HG03354 (cell line): ENCODE measurements around the gene S100A11.
"Not testable (repeated sequence)": the region's sequence is repeated elsewhere in the genome, so short reads cannot be mapped to it uniquely, and the experiment has no call there.

ENCODE experiments used
- ATAC-seq: cut with Tn5 transposase; IDR thresholded peaks from one replicate; pipeline ENCODE4 v1.9.1; 2021; ENCODE audit warnings: mild to moderate bottlenecking; ENCODE audit not compliant: unreplicated experiment, poor library complexity, severe bottlenecking

The S100A11 gene

DNA sequence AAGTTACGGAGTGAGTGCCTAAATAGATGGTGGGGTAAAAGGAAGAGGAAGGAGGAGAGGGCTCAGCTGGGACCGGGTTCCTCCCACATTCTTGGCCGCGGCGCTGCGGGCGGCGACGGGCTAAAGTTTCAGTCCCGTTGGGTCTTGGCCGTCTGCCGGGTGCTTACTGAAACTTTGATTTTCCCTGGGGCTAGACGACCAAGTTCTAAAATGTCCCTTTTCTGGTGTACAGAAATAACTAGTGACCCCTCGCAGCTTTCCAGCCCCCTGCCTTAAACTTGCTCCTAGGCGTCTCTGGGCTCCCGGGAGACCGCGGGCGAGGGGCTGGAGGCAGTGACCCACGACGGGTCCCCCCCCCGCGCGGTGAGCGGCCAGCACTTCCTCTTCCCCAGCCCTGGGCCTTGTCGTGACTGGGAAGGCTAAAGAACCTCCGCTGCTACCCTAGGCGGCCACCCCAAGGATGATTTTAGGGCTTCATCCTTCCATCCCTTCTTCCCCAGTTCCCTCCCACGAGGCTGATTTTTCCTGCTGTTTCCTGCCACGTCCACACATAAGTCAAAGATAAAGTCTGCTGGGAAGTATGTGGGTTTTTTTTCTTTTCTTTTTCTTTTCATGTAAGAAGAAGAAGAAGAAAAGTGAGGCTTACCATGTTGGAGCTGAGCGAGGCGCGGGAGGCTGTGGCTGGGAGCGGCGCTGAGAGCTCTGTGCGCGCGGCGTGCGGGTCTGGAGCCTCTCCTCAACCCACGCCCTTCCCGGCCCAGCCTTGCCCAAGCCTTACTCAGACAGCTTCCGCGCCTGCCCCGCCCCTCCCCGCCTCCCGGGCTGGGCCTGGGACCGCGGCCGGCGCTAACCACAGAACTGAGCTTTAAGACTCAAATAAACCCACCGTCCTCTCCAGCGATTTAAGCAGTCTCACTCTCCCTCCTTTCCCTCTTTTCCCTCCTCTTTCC, at the start of gene S100A11:
Gene S100A11, minus strand, starts transcription at position 738 of the 950 bp plus-strand sequence. Its CDS starts 89 bp downstream, at position 649.
- ATAC-seq = peak; percentile 43

DNA sequence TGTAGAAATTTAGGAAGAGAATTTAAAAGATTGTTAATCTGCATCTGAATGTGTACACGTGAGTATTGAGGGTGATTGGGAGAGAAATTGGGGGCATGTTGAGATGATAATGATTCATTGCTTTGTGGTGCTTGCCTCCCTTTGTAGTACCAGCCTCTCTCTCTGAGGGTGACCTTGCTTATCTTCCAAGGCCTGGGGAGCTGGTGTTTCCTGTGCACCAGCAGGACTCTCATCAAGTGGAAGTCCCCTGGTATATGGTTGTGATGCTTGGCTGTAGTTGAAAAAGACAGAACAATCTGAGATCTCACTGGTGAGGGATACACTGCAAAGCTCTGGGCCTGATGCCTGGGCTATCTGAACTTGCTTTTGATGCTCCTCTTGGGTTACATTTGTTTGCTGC, 48.0 kb upstream of the S100A11 start:
- ATAC-seq = no peak

DNA sequence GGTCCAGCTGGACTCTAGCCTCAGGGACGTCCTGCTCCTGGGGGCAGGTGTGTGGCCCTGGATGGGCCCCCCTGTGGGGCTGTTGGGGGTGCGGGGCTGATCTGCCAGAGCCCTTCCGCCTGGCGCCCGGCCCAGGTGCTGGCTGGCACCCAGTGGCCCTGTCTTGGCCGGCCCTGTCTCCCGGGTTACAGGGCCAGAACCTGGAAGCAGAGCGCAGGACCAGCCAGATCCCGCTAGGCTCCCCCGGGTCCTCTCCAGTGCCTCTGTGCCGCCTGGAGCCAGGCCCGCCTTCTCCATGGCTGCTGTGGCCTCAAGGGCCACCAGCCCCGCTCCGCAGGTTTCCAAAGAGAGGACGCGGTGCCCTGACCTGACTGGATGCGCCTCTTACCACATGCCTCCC, 44.2 kb upstream of the S100A11 start:
- ATAC-seq = not testable (repeated sequence)

DNA sequence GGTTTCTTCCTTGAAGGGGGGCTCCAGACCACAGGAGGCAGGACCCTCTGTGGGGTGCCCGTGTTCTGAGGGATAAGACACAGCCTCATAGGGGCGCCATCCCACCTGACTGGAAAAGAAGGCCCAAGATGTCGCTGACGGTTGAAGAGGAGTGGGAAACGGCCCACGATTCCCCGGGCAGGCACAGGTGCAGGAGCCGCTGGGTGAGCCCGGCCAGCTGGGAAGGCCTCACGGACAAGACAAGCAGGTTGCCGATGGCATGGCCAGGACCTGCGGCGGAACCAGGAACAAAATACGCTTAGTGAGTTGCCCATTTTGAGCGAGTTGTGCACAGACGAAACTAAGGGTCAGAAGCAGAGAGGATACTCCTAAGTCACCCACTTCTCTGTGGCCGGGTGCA, 43.7 kb upstream of the S100A11 start:
- ATAC-seq = not testable (repeated sequence)

DNA sequence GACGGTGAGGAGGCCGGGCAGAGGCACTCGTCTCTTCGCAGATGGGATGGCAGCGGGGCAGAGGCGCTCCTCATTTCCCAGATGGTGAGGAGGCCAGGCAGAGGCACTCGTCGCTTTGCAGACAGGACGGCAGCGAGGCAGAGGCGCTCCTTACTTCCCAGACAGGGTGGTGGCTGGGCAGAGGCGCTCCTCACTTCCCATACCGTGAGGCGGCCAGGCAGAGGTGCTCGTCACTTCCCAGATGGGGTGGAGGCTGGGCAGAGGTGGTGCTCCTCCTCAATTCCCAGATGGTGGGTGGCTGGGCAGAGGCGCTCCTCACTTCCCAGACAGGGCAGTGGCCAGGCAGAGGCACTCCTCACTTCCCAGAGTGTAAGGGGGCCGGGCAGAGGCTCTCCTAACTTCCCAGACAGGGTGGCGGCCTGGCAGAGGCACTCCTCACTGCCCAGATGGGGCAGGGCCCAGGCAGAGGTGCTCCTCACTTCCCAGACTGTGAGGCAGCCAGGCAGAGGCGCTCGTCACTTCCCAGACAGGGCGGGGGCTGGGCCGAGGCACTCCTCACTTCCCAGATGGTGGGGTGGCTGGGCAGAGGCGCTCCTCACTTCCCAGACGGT, 42.1 kb upstream of the S100A11 start:
- ATAC-seq = no peak

DNA sequence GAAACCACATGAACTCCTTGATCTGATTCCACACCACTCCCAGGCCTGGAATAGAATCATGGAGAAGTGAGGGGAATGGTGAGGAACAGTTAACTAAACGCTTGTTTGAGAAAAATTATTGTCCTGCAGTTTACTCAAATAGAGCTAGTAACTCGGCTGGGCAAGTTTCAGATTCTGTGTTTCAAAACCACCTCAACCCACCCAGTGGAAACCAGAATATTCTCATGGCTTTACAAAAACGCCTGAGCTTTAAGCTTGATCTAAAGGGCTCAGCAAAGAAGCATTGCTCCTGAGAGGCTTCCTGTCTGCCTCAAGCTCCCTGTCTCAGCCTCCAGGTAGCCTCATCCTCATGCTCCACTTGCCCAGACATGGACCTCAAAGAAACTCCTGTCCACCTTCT, 35.5 kb upstream of the S100A11 start:
- no peak for ATAC-seq

DNA sequence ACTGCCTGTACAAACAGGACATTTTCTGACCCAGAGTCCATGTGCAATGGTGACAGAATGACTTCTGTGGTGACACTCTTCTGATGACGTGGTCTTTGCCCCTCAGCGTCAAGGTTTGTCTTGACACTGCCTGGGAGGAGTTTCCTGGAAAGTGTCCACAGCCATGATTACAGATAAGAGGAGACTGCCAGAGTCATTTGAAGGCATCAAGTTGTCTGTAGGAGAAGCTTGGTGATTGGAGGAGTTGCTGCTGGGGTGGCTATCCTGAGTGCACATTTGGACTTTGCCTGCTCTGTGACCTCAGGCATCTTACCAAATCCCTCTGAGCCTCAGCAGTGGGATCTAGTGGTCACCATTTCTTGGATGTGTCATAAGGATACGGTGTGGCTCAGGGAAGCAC, 34.3 kb upstream of the S100A11 start:
- no peak for ATAC-seq

DNA sequence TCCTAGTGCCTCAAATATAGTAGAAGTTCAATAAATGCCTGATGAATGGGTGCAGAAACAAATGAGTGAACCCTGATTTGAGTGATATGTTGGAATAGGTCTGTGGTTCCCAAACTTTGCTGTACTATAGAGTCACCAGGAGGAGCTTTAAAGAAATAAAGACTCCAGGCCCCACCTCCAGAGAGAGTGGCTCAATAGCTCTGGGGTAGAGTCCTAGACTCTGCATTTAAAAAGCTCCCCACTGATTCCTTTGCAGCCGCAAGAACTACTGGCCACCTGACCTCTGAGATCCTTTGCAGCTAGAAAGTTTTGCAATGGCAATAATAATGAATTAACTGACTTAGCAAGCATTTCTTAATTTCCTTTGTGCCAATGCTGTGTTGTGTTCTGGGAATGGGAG, 31.1 kb upstream of the S100A11 start:
- ATAC-seq = no peak

DNA sequence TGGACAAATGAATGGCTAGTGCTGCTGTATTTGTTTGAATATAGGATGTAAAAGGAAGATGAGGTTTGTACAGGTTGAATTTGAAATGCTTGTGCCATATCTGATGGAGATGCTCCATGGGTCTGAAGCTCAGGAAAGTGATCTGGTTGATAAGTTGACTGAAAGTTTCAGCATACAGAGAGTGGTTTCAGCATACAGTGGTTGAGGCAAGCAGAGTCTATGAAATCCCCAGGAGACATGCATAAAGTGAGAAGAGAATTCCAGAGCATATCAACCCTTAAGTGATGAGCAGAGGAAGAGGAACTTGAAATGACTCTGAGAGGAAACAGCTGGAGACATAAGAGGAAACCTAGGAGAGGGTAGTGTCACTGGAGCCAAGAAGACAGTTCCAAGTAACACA, 30.3 kb upstream of the S100A11 start:
- no peak for ATAC-seq

DNA sequence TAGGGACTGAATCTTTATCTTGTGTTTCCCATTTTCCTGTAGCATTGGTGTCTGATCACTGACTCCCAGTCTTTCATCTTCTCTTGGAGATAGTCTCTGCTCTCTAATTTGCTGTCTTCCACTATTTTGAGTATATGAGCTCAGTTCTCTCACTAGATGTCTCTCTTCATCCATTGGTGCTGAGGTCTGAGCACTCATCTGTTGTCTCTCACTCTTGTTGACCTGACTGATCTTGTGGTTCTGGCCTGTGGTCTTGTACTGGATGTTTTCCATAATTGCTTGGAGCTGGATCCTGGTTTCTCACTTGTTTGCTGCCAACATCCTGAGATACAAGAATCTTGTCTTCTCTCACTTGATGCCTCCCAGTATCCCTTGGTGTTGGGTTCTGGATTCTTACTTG, 25.1 kb upstream of the S100A11 start:
- no peak for ATAC-seq

DNA sequence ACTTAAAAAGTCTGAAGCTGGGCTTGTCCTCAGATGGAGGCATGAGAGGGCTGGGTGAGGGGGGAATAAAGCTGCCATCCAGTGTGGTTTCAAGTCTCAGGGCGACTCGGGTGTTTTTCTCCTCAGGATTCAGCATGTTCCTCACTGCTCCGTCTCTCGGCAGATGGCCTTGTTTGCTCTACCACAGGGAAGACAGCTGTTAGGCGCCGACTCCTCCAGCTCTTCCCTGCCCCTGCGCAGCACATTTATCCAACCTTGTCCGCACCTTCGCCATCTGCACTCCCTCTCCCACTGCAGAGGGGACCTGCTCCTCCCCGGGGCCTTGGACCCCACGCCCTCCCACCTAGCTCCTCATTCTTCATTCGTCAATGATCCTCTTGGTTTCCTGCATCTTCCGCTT, 16.6 kb upstream of the S100A11 start:
- no peak for ATAC-seq

DNA sequence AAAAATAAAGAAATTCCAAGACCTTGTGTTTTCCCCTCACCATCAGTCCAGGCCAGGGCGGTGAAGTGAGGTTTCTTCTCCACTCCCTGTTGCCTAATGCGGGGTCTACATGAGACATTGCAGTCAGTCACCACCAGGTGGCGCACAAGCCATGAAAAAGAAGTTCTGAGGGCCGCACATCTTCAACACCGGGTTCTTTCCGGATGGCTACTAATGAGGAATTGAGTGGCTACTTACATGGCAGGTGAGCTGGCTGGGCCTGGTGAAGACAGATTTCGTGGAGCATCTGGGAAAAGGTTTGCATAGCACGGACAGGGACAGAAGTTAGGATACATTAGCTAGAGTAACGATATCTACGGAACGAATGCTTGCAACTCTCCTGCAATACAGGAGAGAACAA, 15.8 kb upstream of the S100A11 start:
- ATAC-seq = no peak

DNA sequence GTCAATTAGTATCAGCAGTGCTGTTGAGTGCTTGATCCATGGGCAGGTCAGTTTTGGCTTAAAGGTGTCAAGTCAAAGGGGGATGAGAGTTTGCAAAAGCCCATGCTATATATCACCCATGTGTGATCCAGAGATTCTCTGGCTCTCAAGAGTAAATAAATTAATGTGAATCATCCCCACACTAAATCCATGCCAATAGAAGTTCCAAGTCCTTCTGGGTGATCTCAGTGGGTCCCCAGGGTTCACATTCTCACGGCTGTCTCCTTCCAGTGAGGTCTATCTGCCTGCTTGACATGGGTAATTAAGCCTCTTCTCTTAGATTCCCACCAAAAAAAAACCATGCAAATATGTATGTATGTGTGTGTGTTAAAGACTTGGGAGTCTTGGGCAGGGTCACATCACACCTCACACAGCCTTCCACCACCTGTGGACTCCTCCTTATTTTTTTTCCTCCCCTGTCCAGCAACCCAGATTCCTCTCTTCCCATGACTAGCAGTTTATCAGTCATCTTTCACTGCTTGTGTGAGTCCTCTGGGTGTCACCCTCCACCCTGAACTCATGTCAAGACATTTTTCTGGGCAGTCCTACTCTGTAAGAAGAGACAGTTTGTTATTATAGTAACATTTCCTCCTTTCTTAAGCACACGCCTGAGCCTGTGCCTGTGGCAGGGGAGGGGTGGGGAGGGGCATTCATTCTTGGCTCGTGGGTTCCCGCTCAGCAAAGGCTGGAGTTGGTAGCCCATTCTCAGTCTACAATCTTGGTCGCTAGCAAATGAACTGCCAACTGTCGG, 14.3 kb upstream of the S100A11 start:
- no peak for ATAC-seq

DNA sequence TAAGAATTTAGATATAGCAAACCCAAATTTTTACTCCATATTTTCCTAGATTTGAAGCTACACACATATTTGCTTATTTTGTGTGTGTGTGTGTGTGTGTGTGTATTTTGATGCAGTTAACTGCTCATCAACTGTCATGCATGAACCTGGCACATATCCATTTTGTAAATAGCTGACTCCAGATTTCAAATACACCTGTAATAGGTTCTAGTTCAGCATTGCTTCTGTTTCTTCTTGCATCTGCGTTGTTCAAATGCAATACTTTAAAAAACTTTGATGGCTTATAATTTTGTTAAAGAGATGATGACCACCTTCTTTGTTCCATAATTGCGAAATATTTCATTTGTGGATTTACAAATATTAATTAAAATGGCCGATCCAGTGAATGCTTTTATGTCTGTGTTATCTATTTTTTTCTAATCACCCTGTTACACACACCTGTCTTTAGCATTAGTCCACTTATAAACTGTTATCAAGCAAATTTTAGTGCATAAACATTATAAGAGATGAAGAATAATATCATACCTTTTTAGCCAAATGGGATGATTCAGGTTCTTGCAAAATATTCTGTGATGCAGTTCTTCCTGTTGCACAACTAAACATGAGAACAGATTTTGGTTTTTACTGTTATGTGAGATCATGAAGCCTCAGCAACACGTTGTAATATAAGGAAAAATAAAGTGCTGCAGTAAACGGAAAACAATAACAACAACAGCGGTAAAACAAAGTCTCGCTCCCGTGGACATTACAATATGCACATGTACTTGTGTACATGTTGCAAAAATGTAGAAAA, 12.7 kb upstream of the S100A11 start:
- no peak for ATAC-seq

DNA sequence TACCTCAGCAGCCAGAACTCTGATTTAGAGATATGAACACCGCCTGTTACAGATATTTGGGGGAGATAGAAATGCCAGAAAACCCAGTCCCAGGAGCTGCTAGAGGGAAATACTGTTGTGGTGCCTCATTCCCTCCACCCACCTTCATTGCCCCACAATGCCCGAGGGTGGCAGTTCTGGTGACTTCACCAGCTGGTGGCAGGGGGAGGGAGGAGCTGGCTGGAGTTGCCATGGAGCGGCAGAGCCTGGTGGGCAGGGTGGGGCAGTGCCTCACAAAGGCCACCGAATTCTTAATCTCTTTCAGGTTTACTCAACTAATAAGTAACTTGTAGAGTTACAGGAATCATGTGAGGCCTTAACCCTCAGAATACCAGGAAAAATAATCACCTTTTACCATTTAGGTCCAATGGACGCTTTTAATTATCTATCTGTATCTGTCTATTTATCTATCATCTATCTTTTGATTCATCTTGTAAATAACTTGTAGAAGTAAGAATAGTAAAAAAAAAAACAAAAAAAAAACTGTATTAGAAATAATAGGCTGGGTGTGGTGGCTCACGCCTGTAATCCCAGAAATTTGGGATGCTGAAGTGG, 11.7 kb upstream of the S100A11 start:
- ATAC-seq = peak; percentile 14

DNA sequence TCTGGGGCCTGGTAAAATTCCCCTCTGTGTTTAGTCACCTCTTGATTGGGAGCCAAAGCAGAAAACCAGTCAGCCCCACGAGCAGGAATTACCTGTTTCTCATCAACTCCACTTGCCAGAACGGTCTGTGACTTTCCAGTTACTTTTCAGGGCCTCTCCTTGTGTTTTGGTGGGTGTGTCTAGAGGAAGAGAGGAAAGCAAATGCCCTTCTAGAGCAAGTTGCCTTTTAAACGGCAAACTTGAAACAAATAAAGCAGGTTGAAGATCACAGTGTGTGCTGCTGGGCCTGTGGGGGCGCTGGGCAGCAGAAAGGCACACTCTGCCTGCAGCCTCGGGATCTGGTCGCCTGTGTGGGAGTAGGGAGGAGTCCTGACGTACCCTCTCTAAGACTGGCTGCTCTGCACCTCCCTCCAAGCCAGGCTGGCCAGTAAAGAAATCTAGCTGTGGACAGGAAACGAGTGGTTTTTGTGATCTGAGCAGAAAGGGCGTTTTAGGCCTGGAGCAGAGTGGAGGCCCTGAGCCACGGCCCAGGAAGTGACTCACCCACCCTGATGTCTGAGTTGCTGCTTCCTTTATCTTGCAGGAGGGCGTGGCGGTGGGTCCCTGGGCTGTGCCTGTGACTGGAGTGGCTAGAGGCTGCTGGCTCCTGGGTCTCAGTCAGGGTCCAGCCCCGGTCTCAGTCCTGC, 11.1 kb upstream of the S100A11 start:
- peak; percentile 96 for ATAC-seq

DNA sequence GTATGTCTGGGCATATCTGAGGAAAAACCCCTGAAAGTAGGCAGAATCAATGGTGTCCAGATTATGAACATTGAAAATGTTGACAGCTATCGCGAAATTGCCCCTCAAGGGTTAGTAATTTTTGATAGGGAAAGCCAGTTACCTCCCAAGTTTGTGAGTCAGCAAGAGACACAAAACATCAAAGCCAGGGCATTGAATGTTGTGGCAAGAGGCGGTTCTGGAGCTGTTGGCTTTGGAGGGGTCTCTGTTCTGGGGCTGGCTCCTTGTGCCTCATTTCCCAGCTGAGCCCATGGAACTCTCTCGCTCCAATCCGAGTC, 10.6 kb upstream of the S100A11 start:
- no peak for ATAC-seq

DNA sequence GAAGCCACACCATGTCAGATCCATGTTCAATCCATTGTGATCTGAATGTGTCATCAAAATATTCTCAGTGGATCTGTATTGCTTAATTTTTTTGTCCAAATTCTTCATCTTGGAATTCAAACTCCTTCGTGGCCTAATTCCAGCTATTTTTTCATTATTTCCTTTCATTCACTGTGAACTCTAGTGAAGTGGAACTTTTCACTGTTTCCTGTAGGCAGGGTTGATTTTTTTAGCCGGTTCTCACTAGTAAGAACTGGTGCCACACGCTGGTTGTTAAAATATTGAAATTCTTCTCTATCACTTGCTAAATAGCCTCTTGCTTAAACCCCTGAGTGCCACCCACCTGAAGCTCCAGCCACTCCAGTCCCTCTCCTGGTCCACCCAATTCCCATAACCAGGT, 7.6 kb upstream of the S100A11 start:
- ATAC-seq = no peak

DNA sequence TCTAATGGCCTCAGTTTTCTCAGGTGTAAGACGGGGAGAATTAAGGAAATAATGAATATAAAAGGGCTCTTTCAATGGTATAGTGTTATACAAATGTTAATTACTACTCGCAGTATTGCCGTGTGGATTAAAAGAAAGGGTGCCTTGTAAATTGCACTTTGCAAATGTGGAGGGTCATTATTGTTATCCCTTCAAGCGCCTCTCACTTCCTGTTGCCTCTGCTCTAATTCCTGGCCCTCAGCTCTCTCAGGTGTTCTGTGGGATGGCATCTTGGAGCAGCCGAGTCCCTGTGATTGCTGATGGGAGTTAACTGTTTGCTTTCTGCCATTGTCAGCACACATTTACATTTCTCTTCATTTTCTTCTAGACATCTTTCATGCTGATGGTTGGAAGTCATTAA, 7.1 kb upstream of the S100A11 start:
- ATAC-seq = no peak
